Right lobe of liver (tissue), 6 donors: ENCODE results near the gene AK9. TPM values are rescaled to one million over a fixed set of nuclear protein-coding genes. Genes with fewer than 3 reads are reported as not detected.

Source experiments
- ATAC-seq, 4 donors: fragments of 200-7000 bp; cut with Tn5 transposase; one replicate each; pipeline ENCODE4 v1.9.1; 2020; ENCODE audit warnings: mild to moderate bottlenecking in 4 of 4, moderate library complexity in 4 of 4
- DNase-seq, 3 donors: peaks; one replicate each; pipeline ENCODE4 v3.0.0-alpha.2; 2020
- H3K27ac ChIP-seq, 3 donors: fragments of 200-600 bp; one replicate each; pipeline ENCODE4 v1.8.0; 2022
- H3K27me3 ChIP-seq, 2 donors: fragments of 200-600 bp; one replicate each; pipeline ENCODE4 v1.8.0; 2022
- H3K36me3 ChIP-seq, 4 donors: fragments of 200-600 bp; sonication (generic) in 1 of 4; one replicate each; pipeline versions ENCODE4 v1.5.1 to v1.8.0; 2017 to 2022; ENCODE audit warnings: control low read depth in 1 of 4
- H3K4me1 ChIP-seq, 4 donors: fragments of 200-600 bp; sonication (generic) in 1 of 4; one replicate each; pipeline versions ENCODE4 v1.5.1 to v1.8.0; 2017 to 2022; ENCODE audit warnings: control low read depth in 1 of 4
- H3K4me3 ChIP-seq, 3 donors: fragments of 200-600 bp; one replicate each; pipeline ENCODE4 v1.8.0; 2022
- H3K9me3 ChIP-seq, 4 donors: fragments of 200-600 bp; sonication (generic) in 1 of 4; one replicate each; pipeline versions ENCODE4 v1.5.1 to v1.8.0; 2017 to 2022; ENCODE audit warnings: control low read depth in 1 of 4
- POLR2A ChIP-seq: fragments of 450-650 bp; IDR thresholded peaks from one replicate; pipeline ENCODE4 v1.6.1; 2017; ENCODE audit warnings: antibody characterized with exemption, mild to moderate bottlenecking
- WGBS: methylation state at CpG from one replicate; pipeline ENCODE4 v1.1.6; 2018; ENCODE audit warnings: low coverage, low lambda C conversion rate; ENCODE audit not compliant: insufficient coverage; ENCODE audit errors: missing lambda C conversion rate; 5-methylcytosine and 5-hydroxymethylcytosine counted together
- intact Hi-C, 2 donors: fragments of 100-400 bp; cut with DNase I; formaldehyde crosslinking; loops; one replicate each; pipeline versions ENCODE4 v1.11.2 to v1.14.1; 2022
- total RNA-seq, 6 experiments: library from RNA; depleted of rRNA in 2 of 6; stranded (reverse); fragments of >200 nt in 2 of 6; fragmentation: NEBNext Ultra II Directional in 3 of 6; extraction: Animal tissue kit (Norgen Biotek cat#: 25700) in 3 of 6; gene quantifications; one replicate each; pipeline versions ENCODE4 v1.1.0 to v1.2.4, GENCODE V29; 2016 to 2023
- TF ChIP-seq, protein P1 (sequence below), 4 donors: fragments of 200-600 bp in 3 of 4; fragments of 450-650 bp in 1 of 4; IDR thresholded peaks; one replicate each; pipeline versions ENCODE4 v1.5.1 to v1.8.0; 2016 to 2022; ENCODE audit warnings: antibody characterized with exemption in 4 of 4, mild to moderate bottlenecking in 2 of 4
- donor health status: DM: no; HTN: yes; CAD: no.
- donor health status: DM: no; HTN: no; CAD: no.
- donor health status: DM: no; HTN: no; CAD: no.
- donor health status: DM: no; HTN: yes; CAD: no.
- donor health status: DM: no; HTN: yes; CAD: no.

Gene AK9
- total RNA-seq, 6 experiments from 2014 or later = 1.5 to 3.9 (median 2.5) TPM

- 54% methylated on average over 1 of the region's 2 CpGs for WGBS
- TF ChIP-seq, protein P1, sequence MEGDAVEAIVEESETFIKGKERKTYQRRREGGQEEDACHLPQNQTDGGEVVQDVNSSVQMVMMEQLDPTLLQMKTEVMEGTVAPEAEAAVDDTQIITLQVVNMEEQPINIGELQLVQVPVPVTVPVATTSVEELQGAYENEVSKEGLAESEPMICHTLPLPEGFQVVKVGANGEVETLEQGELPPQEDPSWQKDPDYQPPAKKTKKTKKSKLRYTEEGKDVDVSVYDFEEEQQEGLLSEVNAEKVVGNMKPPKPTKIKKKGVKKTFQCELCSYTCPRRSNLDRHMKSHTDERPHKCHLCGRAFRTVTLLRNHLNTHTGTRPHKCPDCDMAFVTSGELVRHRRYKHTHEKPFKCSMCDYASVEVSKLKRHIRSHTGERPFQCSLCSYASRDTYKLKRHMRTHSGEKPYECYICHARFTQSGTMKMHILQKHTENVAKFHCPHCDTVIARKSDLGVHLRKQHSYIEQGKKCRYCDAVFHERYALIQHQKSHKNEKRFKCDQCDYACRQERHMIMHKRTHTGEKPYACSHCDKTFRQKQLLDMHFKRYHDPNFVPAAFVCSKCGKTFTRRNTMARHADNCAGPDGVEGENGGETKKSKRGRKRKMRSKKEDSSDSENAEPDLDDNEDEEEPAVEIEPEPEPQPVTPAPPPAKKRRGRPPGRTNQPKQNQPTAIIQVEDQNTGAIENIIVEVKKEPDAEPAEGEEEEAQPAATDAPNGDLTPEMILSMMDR (IDR thresholded peaks at IDR 0.05) = no peak
- TF ChIP-seq POLR2A = no peak
- intact Hi-C loops = no loop called here
- Histone ChIP-seq H3K36me3 (peaks cover 0 to 32% (median 3%) of the 10 kb centered on the region in 4 donors), H3K27me3 (no peaks in the 10 kb centered on the region), H3K27ac (no peak overlapping the region), H3K4me1 (peaks cover 0 to 27% (median 4%) of the 10 kb centered on the region in 4 donors), H3K9me3 (no peaks in the 10 kb centered on the region), H3K4me3 (no peak overlapping the region)
- no peak for DNase-seq
- ATAC-seq = no peak
Observed at GRCh38 chr6:109477725-109478124, 213.3 kb downstream of the AK9 start.

DNA sequence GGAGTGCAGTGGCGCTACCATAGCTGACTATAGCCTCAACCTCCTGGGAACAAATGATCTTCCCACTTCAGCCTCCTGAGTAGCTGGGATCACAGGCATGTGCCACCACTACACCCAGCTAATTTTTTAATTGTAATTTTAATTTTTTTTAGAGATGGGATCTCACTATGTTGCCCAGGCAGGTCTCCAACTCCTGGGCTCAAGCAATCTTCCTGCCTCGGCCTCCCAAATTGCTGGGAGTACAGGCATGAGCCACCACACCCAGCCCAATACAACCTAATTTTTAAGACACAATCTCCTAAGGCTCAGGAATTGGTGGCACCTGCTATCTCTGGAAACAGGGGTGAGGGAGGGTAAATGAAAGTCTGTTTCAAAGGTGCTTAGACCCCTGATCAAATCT is 213.8 kb downstream of the AK9 start:
- no peaks in the 10 kb centered on the region for H3K9me3 ChIP-seq
- no peak overlapping the region for H3K4me3 ChIP-seq
- TF ChIP-seq, protein P1 (IDR thresholded peaks at IDR 0.05) = no peak
- no peak for TF ChIP-seq POLR2A
- intact Hi-C loops = no loop called here
- H3K27me3 ChIP-seq = no peaks in the 10 kb centered on the region
- DNase-seq (no peak), ATAC-seq (no peak)
- WGBS = 95% methylated on average over 2 of the region's 2 CpGs
- peaks cover 0 to 36% (median 3%) of the 10 kb centered on the region in 4 donors for H3K36me3 ChIP-seq
- H3K4me1 ChIP-seq = peaks cover 0 to 26% (median 4%) of the 10 kb centered on the region in 4 donors
- no peak overlapping the region for H3K27ac ChIP-seq

DNA sequence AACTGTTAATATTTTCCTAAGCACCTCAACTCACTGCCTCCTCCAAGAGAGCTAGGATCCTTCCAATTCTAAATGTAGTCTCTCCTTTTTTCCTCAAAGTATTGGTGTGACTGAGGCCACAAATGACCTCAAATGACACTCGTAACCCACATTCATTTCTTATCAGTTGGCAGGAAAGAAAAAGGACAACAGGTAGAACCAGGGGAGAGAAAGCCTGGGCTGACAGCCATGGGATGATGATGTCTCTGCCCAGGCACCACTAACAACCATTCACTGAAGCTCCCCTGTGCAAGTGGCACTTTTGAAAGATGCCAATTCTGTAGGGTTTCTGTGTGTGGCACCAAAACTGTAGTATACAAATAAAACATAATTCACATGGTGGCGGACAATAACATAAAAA is 215.4 kb downstream of the AK9 start:
- no peak overlapping the region for H3K27ac ChIP-seq
- intact Hi-C loops = no loop called here
- no peak for TF ChIP-seq POLR2A
- TF ChIP-seq, protein P1 (IDR thresholded peaks at IDR 0.05) = no peak
- DNase-seq (peak in 2 of 3 donors; percentile 51 to 72), ATAC-seq (peak; percentile 89 to 97 (median 94))
- peaks cover 0 to 46% (median under 1%) of the 10 kb centered on the region in 4 donors for H3K36me3 ChIP-seq
- H3K27me3 ChIP-seq = no peaks in the 10 kb centered on the region
- H3K4me3 ChIP-seq = no peak overlapping the region
- H3K4me1 ChIP-seq = peaks cover 0 to 18% (median 4%) of the 10 kb centered on the region in 4 donors
- H3K9me3 ChIP-seq = no peaks in the 10 kb centered on the region
- whole genome bisulfite sequencing = 49% methylated on average over 2 of the region's 2 CpGs

- Histone ChIP-seq H3K36me3 (peaks cover 0 to 47% (median 0%) of the 10 kb centered on the region in 4 donors), H3K27ac (no peak overlapping the region), H3K9me3 (no peaks in the 10 kb centered on the region), H3K27me3 (no peaks in the 10 kb centered on the region), H3K4me1 (peaks cover 0 to 15% (median 4%) of the 10 kb centered on the region in 4 donors), H3K4me3 (no peak overlapping the region)
- TF ChIP-seq, protein P1 (IDR thresholded peaks at IDR 0.05) = no peak
- no peak for TF ChIP-seq POLR2A
- intact Hi-C loops = no loop called here
- no peak for ATAC-seq
- 91% methylated on average over 4 of the region's 4 CpGs for WGBS
- no peak for DNase-seq
Observed at GRCh38 chr6:109474995-109475394, 216.0 kb downstream of the AK9 start.

DNA sequence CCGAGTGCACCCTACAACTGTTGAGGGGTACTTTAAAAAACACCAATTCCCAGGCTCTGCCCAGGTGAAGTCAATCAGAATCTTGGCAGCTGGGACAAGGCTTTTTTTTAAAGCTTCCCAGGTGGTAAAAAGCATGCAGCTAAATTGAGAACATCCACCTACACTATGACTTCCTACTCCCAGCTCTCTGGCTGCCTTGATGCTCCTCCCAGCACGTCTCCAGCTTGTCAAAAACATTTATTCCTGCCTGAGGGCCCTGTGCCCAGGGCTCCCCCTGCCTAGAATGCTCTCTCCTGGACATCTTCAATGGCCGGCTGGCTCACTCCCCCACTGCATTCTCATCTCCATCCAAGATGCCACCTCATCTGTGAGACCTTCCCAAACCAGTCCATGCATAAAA is 217.9 kb downstream of the AK9 start:
- Histone ChIP-seq H3K27me3 (no peaks in the 10 kb centered on the region), H3K27ac (no peak overlapping the region), H3K4me1 (peaks cover 0 to 11% (median 0%) of the 10 kb centered on the region in 4 donors), H3K9me3 (no peaks in the 10 kb centered on the region), H3K4me3 (no peak overlapping the region), H3K36me3 (peaks cover 0 to 48% (median 0%) of the 10 kb centered on the region in 4 donors)
- no peak for TF ChIP-seq POLR2A
- TF ChIP-seq, protein P1 (IDR thresholded peaks at IDR 0.05) = no peak
- intact Hi-C loops = no loop called here
- DNase-seq (no peak), ATAC-seq (no peak)
- WGBS = 94% methylated on average over 3 of the region's 3 CpGs
